Measurements from ENCODE around the gene JMJD8.
"Not testable (repeated sequence)": the region's sequence is repeated elsewhere in the genome, so short reads cannot be mapped to it uniquely, and the experiment has no call there.

Gene JMJD8

DNA sequence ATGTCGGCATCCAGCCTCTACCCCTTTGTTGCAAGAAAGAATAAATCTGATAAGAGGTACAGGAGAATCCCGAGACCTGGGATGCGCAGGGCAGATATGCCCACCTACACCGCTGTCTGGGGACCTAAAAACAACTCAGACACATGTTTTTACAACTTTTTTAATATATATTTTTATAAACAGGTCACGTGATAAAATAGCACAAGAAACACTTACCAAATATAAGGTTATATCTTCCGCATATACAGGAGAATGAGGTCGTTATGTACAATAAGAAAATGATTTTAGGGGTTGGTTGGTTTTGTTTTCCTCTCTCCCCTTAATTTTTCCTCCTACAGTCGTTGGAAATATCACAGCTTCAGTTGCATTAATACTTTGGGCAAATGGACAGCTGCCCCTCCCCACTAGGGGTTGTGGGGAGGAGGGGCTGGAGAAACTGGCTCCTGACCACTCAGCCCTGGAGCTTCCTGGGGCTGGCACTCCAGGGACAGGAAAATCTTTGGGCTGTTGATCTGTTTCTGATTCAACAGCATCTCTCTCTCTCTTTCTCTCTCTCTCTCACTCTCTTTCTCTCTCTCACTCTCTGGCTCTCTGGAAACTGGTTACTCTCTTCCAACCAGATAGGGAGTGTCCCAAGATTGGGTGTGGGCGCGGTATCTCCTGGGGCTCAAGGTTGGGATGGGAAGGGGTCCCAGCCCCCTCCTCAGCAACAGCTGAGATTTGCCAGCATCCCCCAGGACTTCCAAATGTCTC is 8.4 kb upstream of the JMJD8 start:
- H3K36me3 ChIP-seq (replicated peaks) = no peaks in the 10 kb centered on the region
- TF ChIP-seq, protein P1, sequence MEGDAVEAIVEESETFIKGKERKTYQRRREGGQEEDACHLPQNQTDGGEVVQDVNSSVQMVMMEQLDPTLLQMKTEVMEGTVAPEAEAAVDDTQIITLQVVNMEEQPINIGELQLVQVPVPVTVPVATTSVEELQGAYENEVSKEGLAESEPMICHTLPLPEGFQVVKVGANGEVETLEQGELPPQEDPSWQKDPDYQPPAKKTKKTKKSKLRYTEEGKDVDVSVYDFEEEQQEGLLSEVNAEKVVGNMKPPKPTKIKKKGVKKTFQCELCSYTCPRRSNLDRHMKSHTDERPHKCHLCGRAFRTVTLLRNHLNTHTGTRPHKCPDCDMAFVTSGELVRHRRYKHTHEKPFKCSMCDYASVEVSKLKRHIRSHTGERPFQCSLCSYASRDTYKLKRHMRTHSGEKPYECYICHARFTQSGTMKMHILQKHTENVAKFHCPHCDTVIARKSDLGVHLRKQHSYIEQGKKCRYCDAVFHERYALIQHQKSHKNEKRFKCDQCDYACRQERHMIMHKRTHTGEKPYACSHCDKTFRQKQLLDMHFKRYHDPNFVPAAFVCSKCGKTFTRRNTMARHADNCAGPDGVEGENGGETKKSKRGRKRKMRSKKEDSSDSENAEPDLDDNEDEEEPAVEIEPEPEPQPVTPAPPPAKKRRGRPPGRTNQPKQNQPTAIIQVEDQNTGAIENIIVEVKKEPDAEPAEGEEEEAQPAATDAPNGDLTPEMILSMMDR (IDR thresholded peaks at IDR 0.05; ENCODE audit: low read depth, low read length, missing control alignments) = no peak
- in situ Hi-C loops (cut with HindIII; ENCODE audit: low pct_ligation_motif_present, low sequenced_read_pairs) = no loop called here
- no peak for DNase-seq
- peaks cover 31% of the 10 kb centered on the region for H3K27me3 ChIP-seq (replicated peaks)
- H3K27ac ChIP-seq = no peak overlapping the region
- H3K4me3 ChIP-seq (ENCODE audit: low read depth, low read length) = no peak overlapping the region

DNA sequence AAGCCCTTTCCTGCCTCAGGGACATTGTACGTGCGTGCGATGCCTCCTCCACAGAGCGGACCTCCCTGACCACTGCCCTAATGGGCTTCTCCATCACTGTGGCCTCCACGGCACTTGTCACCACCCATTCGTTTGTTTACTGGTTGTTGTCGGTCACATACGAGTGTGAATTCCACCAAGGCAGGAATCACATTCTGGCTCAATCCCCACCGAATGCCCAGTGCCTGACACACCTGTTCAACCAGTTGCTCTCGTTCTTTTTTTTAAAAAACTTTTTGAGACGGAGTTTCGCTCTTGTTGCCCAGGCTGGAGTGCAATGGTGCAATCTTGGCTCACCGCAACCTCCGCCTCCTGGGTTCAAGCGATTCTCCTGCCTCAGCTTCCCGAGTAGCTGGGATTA is 7.1 kb upstream of the JMJD8 start:
- peaks cover 30% of the 10 kb centered on the region for H3K27me3 ChIP-seq (replicated peaks)
- DNase-seq; H3K36me3 ChIP-seq (replicated peaks); H3K4me3 ChIP-seq (ENCODE audit: low read depth, low read length); H3K27ac ChIP-seq; in situ Hi-C loops (cut with HindIII; ENCODE audit: low pct_ligation_motif_present, low sequenced_read_pairs): not testable (repeated sequence)

DNA sequence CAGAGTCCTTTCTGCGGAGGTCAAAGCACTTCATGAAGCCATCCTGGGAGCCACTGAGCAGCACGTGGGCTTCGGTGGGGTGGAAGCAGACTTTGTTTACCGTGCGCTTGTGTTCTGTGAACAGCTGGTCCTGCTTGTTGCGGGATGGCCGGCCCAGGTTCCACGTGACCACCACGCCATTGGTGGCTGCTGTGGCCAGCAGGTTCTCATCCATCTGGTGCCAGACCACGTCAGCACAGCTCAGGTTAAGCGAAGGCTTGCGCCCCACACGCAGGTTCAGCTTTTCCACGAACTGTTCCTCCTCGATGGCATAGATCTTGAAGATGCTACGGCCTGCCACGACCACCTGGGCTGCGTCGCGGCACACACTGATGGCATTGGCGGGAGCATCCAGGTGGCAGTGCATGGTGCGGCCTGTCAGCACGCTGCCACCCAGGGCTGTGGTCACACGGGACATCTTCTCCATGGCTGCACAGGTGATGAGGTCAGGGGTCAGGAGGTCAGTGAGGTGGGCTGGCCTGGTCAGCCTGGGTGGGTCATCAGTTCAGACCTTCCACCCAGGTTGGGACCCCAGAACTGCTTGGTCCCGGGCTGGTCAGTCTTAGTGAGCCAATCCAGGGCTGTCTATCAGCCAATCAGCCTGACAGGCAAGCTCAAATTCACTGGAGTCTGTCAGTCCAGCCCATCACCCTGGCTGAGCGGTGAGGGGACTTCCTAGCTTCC is 5.2 kb upstream of the JMJD8 start:
- in situ Hi-C loops (cut with HindIII; ENCODE audit: low pct_ligation_motif_present, low sequenced_read_pairs) = no loop called here
- TF ChIP-seq, protein P1 (IDR thresholded peaks at IDR 0.05; ENCODE audit: low read depth, low read length, missing control alignments) = no peak
- no peak for DNase-seq
- H3K36me3 ChIP-seq (replicated peaks) = peaks cover 5% of the 10 kb centered on the region
- H3K27ac ChIP-seq = peak overlapping the region; percentile 67
- peaks cover 13% of the 10 kb centered on the region for H3K27me3 ChIP-seq (replicated peaks)
- H3K4me3 ChIP-seq (ENCODE audit: low read depth, low read length) = peak overlapping the region; percentile 82

DNA sequence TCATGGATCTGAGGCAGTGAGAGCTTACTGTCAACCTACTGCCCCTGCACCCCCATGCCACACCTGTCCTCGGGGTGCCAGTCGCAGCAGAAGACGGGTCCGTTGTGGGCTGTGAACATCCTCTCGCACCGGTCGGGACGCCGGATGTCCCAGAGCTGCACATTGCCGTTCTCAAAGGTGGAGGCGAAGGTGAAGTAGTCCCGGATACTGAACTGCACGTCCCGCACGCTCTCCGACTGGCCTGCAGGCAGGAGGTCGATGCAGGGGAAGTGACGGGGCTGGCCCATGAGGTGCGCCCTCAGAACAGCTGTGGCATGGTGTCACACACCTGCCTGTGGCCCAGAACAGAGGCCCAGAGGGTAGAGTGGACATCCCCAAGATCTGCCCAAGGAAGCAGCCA is 3.4 kb upstream of the JMJD8 start:
- Histone ChIP-seq H3K4me3 (ENCODE audit: low read depth, low read length) (no peak overlapping the region), H3K36me3 (replicated peaks) (peaks cover 15% of the 10 kb centered on the region), H3K27ac (no peak overlapping the region), H3K27me3 (replicated peaks) (no peaks in the 10 kb centered on the region)
- no peak for DNase-seq
- in situ Hi-C loops (cut with HindIII; ENCODE audit: low pct_ligation_motif_present, low sequenced_read_pairs) = no loop called here
- TF ChIP-seq, protein P1 (IDR thresholded peaks at IDR 0.05; ENCODE audit: low read depth, low read length, missing control alignments) = no peak

DNA sequence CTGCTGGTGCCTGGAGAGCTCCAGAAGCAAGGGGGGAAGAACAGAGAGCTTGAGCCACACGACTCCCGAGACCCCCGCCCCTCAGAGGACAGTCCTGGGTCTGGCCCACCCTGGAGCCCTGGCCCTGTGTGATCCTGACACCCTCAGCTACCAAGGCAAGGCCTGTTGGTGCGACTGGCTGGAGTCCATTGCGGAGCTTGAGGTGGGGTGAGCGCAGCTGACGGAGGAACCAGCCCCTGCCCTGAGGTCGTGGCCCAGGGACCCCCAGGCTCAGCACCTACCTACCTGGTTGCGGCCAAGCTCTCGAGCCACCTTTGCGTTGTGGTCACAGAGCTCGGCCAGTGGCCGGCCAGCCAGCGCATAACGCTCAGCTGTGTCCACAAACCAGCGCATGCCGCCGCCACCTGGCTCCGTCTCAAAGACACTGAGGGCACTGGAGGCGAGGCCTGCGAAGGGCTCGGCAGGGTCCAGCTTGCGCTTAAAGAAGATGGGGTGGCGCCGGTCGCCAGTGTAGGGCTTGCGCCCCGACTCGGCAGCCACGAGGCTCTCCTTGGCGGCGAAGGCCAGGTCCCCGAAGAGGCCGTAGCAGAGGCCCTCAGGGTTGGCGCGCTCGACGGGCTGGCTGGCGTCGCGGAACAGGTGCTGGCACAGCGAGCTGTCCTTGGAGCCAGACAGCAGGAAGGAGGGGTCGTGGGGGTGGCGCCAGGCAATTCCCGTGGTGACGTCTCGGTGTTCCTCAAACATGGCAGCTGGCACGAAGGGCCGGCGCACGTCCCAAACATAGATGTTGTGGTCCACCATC is 2.5 kb upstream of the JMJD8 start:
- H3K36me3 ChIP-seq (replicated peaks) = peaks cover 23% of the 10 kb centered on the region
- in situ Hi-C loops (cut with HindIII; ENCODE audit: low pct_ligation_motif_present, low sequenced_read_pairs) = no loop called here
- TF ChIP-seq, protein P1 (IDR thresholded peaks at IDR 0.05; ENCODE audit: low read depth, low read length, missing control alignments) = no peak
- H3K27ac ChIP-seq = no peak overlapping the region
- no peak for DNase-seq
- no peak overlapping the region for H3K4me3 ChIP-seq (ENCODE audit: low read depth, low read length)
- H3K27me3 ChIP-seq (replicated peaks) = no peaks in the 10 kb centered on the region

DNA sequence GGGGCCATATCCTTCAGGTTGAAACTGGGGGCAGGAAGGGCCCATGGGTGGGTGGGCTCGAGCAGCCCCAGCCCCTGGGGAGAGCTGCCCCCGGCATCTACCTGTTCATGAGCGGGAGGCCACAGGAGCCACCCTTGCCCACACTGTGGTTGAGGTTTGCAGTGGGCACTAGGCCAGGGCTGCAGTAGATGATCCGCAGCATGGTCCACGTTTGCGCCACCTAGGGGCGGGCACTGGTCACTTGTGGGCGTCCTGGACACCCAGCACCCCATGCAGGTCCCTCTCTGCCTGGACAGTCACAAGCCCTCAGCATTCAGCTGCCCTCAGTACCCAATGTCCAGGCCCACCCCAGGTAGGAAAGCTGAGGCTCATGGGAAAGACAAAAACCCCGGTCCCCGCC is 1.8 kb upstream of the JMJD8 start:
- in situ Hi-C loops (cut with HindIII; ENCODE audit: low pct_ligation_motif_present, low sequenced_read_pairs) = no loop called here
- no peak overlapping the region for H3K4me3 ChIP-seq (ENCODE audit: low read depth, low read length)
- DNase-seq = no peak
- peaks cover 25% of the 10 kb centered on the region for H3K36me3 ChIP-seq (replicated peaks)
- no peaks in the 10 kb centered on the region for H3K27me3 ChIP-seq (replicated peaks)
- H3K27ac ChIP-seq = no peak overlapping the region
- TF ChIP-seq, protein P1 (IDR thresholded peaks at IDR 0.05; ENCODE audit: low read depth, low read length, missing control alignments) = peak; percentile 61
